Ascending aorta (tissue), 2 donors: ENCODE measurements around the gene CCDC120. TPM values are rescaled to one million over a fixed set of nuclear protein-coding genes. Genes with fewer than 3 reads are reported as not detected.

Source experiments
- DNase-seq, 2 donors: peaks; one replicate each; pipeline ENCODE4 v3.0.0-alpha.2; 2019; ENCODE audit warnings: low spot score in 2 of 2
- H3K27ac ChIP-seq, 2 donors: fragments of 200-600 bp; sonication (generic); one replicate each; pipeline ENCODE4 v1.5.1; 2016 to 2017; ENCODE audit warnings: mild to moderate bottlenecking in 1 of 2
- H3K27me3 ChIP-seq: fragments of 200-600 bp; sonication (generic); one replicate; pipeline ENCODE4 v1.5.1; 2017
- H3K36me3 ChIP-seq, 2 donors: fragments of 200-600 bp; sonication (generic); one replicate each; pipeline ENCODE4 v1.5.1; 2016
- H3K4me1 ChIP-seq, 2 donors: fragments of 200-600 bp; sonication (generic); one replicate each; pipeline ENCODE4 v1.5.1; 2016 to 2017; ENCODE audit warnings: mild to moderate bottlenecking in 1 of 2
- H3K4me3 ChIP-seq, 2 donors: fragments of 200-600 bp; sonication (generic); one replicate each; pipeline ENCODE4 v1.5.1; 2016 to 2017; ENCODE audit warnings: mild to moderate bottlenecking in 1 of 2
- H3K9me3 ChIP-seq, 2 donors: fragments of 200-600 bp; sonication (generic); one replicate each; pipeline ENCODE4 v1.5.1; 2016
- CTCF ChIP-seq, 3 experiments: fragments of 200-600 bp in 2 of 3; fragments of 450-650 bp in 1 of 3; sonication (generic) in 2 of 3; IDR thresholded peaks; one replicate each; pipeline ENCODE4 v1.5.1; 2016 to 2019; ENCODE audit warnings: antibody characterized with exemption in 3 of 3, mild to moderate bottlenecking in 1 of 3, moderate library complexity in 1 of 3
- intact Hi-C: fragments of 100-400 bp; cut with DNase I; formaldehyde crosslinking; loops from one replicate; pipeline ENCODE4 v1.15.1; 2023
- total RNA-seq: library from RNA; depleted of rRNA; stranded (reverse); fragments of >200 nt; gene quantifications from one replicate; pipeline ENCODE4 v1.1.0, GENCODE V29; 2016

CCDC120 gene
- total RNA-seq, 1 donor from 2014 or later, result 0.11 TPM

GRCh38 chrX:49042581-49043219, 16.1 kb upstream of the CCDC120 start:
- no peak for DNase-seq
- H3K4me1 ChIP-seq, result peaks cover 0 to 3% of the 10 kb centered on the region in 2 donors
- intact Hi-C loops, result loop anchor here (1.0 to 5.0 kb wide), 9 partner anchors 11 to 240 kb away; partner anchors contain the start of genes GRIPAP1, HDAC6, PIM2 and PQBP1
- peak overlapping the region; percentile 68 to 73 for H3K4me3 ChIP-seq
- H3K9me3 ChIP-seq, result no peaks in the 10 kb centered on the region
- no peaks in the 10 kb centered on the region for H3K27me3 ChIP-seq
- H3K36me3 ChIP-seq, result peaks cover 12 to 17% of the 10 kb centered on the region in 2 donors
- H3K27ac ChIP-seq, result peak overlapping the region; percentile 95 to 98
- TF ChIP-seq CTCF (IDR thresholded peaks at IDR 0.05), result no peak

- Histone ChIP-seq H3K4me1 (peaks cover 0 to 3% of the 10 kb centered on the region in 2 donors), H3K9me3 (no peaks in the 10 kb centered on the region), H3K36me3 (peaks cover 8 to 10% of the 10 kb centered on the region in 2 donors), H3K4me3 (peak within 1 kb of the TSS; percentile 68 to 73), H3K27ac (peak within 1 kb of the TSS; percentile 95 to 98), H3K27me3 (no peaks in the 10 kb centered on the region)
- peak; percentile 34 to 62 (median 36) for TF ChIP-seq CTCF (IDR thresholded peaks at IDR 0.05)
- intact Hi-C loops, result loop anchor here (1.0 to 5.0 kb wide), 9 partner anchors 10 to 241 kb away; partner anchors contain the start of genes GRIPAP1, HDAC6, PIM2 and PQBP1
- peak; percentile 98 to 99 for DNase-seq
Measured at GRCh38 chrX:49043220-49043986, 15.4 kb upstream of the CCDC120 start, which contains the start of gene TFE3. TSS of gene TFE3 (minus strand) at chrX:49043357. CDS start at chrX:49043226, 131 bp downstream.

- H3K27me3 ChIP-seq, result no peaks in the 10 kb centered on the region
- TF ChIP-seq CTCF (IDR thresholded peaks at IDR 0.05), result no peak
- no peaks in the 10 kb centered on the region for H3K9me3 ChIP-seq
- H3K36me3 ChIP-seq, result peaks cover 4 to 5% of the 10 kb centered on the region in 2 donors
- intact Hi-C loops, result loop anchor here (1.0 to 5.0 kb wide), 9 partner anchors 9 to 242 kb away; partner anchors contain the start of genes GRIPAP1, HDAC6, PIM2 and PQBP1
- H3K4me3 ChIP-seq, result peak overlapping the region in 1 of 2 donors; percentile 44
- DNase-seq, result no peak
- H3K27ac ChIP-seq, result peak overlapping the region; percentile 66 to 76
- peaks cover 0 to 3% of the 10 kb centered on the region in 2 donors for H3K4me1 ChIP-seq
Measured at GRCh38 chrX:49043987-49044281, 14.9 kb upstream of the CCDC120 start.

GRCh38 chrX:49053223-49054072, 5.4 kb upstream of the CCDC120 start:
- Histone ChIP-seq H3K27me3 (no peaks in the 10 kb centered on the region), H3K4me1 (no peaks in the 10 kb centered on the region), H3K4me3 (peak overlapping the region; percentile 68 to 72), H3K9me3 (no peaks in the 10 kb centered on the region), H3K36me3 (no peaks in the 10 kb centered on the region), H3K27ac (peak overlapping the region; percentile 90 to 93)
- no peak for TF ChIP-seq CTCF (IDR thresholded peaks at IDR 0.05)
- peak in 1 of 2 donors; percentile 80 for DNase-seq
- intact Hi-C loops, result loop anchor here (1.0 kb wide), 1 partner anchor 10 kb away; the partner anchor contains the start of gene TFE3

GRCh38 chrX:49054073-49054762, 4.6 kb upstream of the CCDC120 start:
- Histone ChIP-seq H3K4me1 (no peaks in the 10 kb centered on the region), H3K4me3 (peak overlapping the region; percentile 68 to 72), H3K27ac (peak overlapping the region; percentile 90 to 93), H3K9me3 (no peaks in the 10 kb centered on the region), H3K36me3 (no peaks in the 10 kb centered on the region), H3K27me3 (no peaks in the 10 kb centered on the region)
- intact Hi-C loops, result no loop called here
- no peak for TF ChIP-seq CTCF (IDR thresholded peaks at IDR 0.05)
- DNase-seq, result no peak
